Transverse colon (tissue), 4 donors: ENCODE data around the gene ALG6. TPM values are rescaled to one million over a fixed set of nuclear protein-coding genes. Genes with fewer than 3 reads are reported as not detected.

Source experiments
- DNase-seq: peaks from one replicate; pipeline ENCODE4 v3.0.0-alpha.2; 2019
- H3K27ac ChIP-seq, 4 donors: fragments of 200-600 bp; sonication (generic); 2 replicates each; pipeline ENCODE4 v1.5.1; 2016 to 2018; ENCODE audit warnings: inconsistent platforms in 4 of 4
- H3K27me3 ChIP-seq: fragments of 200-600 bp; sonication (generic); 2 replicates; pipeline ENCODE4 v1.5.1; 2017; ENCODE audit warnings: inconsistent platforms
- H3K36me3 ChIP-seq, 4 donors: fragments of 200-600 bp; sonication (generic); 2 replicates each; pipeline ENCODE4 v1.5.1; 2017 to 2019; ENCODE audit warnings: inconsistent platforms in 4 of 4
- H3K4me1 ChIP-seq, 4 donors: fragments of 200-600 bp; sonication (generic); 2 replicates each; pipeline ENCODE4 v1.5.1; 2017 to 2020; ENCODE audit warnings: inconsistent platforms in 4 of 4
- H3K4me3 ChIP-seq, 4 donors: fragments of 200-600 bp; sonication (generic); 1 replicate in 1 of 4; 2 replicates in 3 of 4; pipeline versions ENCODE4 v1.5.1 to v1.6.1; 2017 to 2019; ENCODE audit warnings: inconsistent platforms in 4 of 4
- H3K9me3 ChIP-seq, 2 donors: fragments of 200-600 bp; sonication (generic); 2 replicates each; pipeline ENCODE4 v1.5.1; 2017 to 2019; ENCODE audit warnings: inconsistent platforms in 2 of 2
- EP300 ChIP-seq: sonication (generic); formaldehyde crosslinking; IDR thresholded peaks from one replicate; pipeline ENCODE4 v1.6.1; 2017; ENCODE audit warnings: antibody characterized with exemption, low read depth
- POLR2A ChIP-seq: fragments of 450-650 bp; IDR thresholded peaks from one replicate; pipeline ENCODE4 v1.6.1; 2016; ENCODE audit warnings: antibody characterized with exemption, mild to moderate bottlenecking, moderate library complexity
- POLR2AphosphoS5 ChIP-seq, 3 donors: sonication (generic); formaldehyde crosslinking; IDR thresholded peaks; one replicate each; pipeline ENCODE4 v1.6.1; 2016; ENCODE audit warnings: antibody characterized with exemption in 3 of 3
- WGBS, 2 donors: methylation state at CpG; one replicate each; pipeline ENCODE4 v1.1.5; 2018; ENCODE audit warnings: low coverage in 1 of 2; 5-methylcytosine and 5-hydroxymethylcytosine counted together
- in situ Hi-C, 4 donors: fragments of 200-750 bp; cut with MboI; loops; one replicate each; pipeline versions ENCODE4 v1.15.0 to v1.15.1; 2017; ENCODE audit warnings: low sequenced_read_pairs in 3 of 4, low pct_ligation_motif_present in 1 of 4, low pct_unique_long_range_greater_than_20kb in 1 of 4
- intact Hi-C: fragments of 100-400 bp; cut with DNase I; formaldehyde crosslinking; loops from one replicate; pipeline ENCODE4 v1.15.1; 2023; ENCODE audit warnings: low total_unique reads
- total RNA-seq, 4 donors: library from RNA; depleted of rRNA; stranded (reverse); fragments of >200 nt; gene quantifications; one replicate each; pipeline ENCODE4 v1.1.0, GENCODE V29; 2016
- TF ChIP-seq, protein P1 (sequence below), 5 experiments: fragments of 200-600 bp in 3 of 5; fragments of 450-650 bp in 2 of 5; sonication (generic) in 3 of 5; IDR thresholded peaks; 1 replicate in 2 of 5; 2 replicates in 3 of 5; pipeline ENCODE4 v1.5.1; 2016 to 2017; ENCODE audit warnings: antibody characterized with exemption in 5 of 5, inconsistent platforms in 3 of 5, mild to moderate bottlenecking in 2 of 5, moderate library complexity in 1 of 5

The ALG6 gene
- 10 to 100 TPM in 2 of 4 donors, 1 to 10 TPM in 1, under 1 TPM in 1; 0.60 to 20.0 (median 9.3) TPM for total RNA-seq

DNA sequence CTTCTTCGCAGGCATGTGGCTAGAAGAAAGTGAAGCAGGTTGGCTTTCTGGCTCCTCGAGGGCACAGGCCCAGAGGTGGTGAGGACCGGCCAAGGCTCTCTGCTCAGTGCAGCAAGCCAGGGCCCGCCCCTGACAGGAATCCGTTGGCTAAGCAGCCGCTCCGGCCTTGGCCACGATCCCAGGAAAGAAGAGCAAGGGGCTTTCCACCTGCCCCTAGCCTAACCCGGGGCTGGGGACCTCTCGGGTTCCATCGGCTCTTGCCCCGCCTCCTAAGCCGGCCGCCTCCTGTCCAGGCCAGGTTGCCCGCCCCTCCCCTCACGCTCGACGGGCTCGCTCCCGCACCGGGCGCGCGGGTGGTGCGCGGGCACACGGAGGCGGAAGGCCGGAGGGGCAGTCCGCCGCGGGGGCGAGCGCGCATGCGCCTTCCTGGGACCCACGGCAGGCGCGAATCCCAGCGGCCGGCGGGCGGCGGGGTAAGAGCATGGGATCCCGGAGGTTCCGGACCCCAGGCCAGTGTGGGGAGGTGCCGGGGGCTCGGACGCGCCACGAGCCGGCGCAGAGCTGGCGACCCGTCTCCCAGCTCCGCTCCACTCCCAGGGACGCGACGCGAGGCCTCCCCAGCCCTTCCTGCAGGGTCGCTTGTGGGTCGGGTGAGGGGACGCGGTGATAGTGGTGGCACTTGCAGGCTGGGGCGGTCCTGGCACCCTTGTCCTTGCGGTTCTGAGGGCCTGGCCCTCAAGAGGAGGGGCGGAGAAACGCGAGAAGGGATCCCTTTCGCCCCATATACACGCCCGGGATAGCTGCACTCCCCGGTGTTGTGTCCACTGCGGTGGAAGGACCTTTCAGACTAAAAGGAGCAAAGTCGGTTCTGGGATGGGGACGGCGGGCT lies at the start of gene ALG6:
Gene ALG6, plus strand, starts transcription at position 413 of the 889 bp plus-strand sequence. CDS start 3,351 bp downstream, outside the sequence.
- intact Hi-C loops = no loop called here
- in situ Hi-C loops = no loop called here

DNA sequence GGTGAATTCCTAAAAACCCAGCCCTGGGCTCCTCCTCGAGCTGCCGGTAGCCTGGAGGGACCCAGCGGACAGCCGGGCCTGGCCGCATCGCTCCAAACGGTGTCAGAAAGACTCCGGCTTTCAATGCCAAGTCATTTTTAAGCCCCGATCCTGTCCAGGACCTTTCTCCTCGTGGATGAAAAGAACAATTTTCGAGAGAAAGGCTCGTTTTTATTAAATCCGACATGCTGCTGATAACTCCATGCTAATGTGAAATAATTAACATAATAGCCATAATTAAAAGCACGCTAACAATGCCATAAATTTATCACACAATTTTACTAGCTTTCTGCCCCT lies 49.6 kb upstream of the ALG6 start:
- in situ Hi-C loops = no loop called here
- H3K27me3 ChIP-seq = peaks cover 99% of the 10 kb centered on the region
- no peaks in the 10 kb centered on the region for H3K36me3 ChIP-seq
- H3K27ac ChIP-seq = no peak overlapping the region
- WGBS, 2 donors = 8 to 12% methylated on average over 5 to 14 of the region's 14 CpGs
- DNase-seq = no peak
- H3K9me3 ChIP-seq = no peaks in the 10 kb centered on the region
- H3K4me1 ChIP-seq = peaks cover 0 to 42% (median 27%) of the 10 kb centered on the region in 4 donors
- H3K4me3 ChIP-seq = peak overlapping the region in 2 of 4 donors; percentile 41 to 61
- intact Hi-C loops = no loop called here
- no peak for TF ChIP-seq POLR2AphosphoS5 (IDR thresholded peaks at IDR 0.05)
- TF ChIP-seq EP300 = no peak
- TF ChIP-seq POLR2A = no peak
- TF ChIP-seq, protein P1, sequence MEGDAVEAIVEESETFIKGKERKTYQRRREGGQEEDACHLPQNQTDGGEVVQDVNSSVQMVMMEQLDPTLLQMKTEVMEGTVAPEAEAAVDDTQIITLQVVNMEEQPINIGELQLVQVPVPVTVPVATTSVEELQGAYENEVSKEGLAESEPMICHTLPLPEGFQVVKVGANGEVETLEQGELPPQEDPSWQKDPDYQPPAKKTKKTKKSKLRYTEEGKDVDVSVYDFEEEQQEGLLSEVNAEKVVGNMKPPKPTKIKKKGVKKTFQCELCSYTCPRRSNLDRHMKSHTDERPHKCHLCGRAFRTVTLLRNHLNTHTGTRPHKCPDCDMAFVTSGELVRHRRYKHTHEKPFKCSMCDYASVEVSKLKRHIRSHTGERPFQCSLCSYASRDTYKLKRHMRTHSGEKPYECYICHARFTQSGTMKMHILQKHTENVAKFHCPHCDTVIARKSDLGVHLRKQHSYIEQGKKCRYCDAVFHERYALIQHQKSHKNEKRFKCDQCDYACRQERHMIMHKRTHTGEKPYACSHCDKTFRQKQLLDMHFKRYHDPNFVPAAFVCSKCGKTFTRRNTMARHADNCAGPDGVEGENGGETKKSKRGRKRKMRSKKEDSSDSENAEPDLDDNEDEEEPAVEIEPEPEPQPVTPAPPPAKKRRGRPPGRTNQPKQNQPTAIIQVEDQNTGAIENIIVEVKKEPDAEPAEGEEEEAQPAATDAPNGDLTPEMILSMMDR (IDR thresholded peaks at IDR 0.05) = no peak

More for the DNA sequence above, at the start of gene ALG6:
- no peaks in the 10 kb centered on the region for H3K36me3 ChIP-seq
- DNase-seq = peak; percentile 95
- H3K4me1 ChIP-seq = peaks cover 0 to 11% (median 8%) of the 10 kb centered on the region in 4 donors
- peak within 1 kb of the TSS; percentile 67 to 77 (median 71) for H3K4me3 ChIP-seq
- TF ChIP-seq POLR2AphosphoS5 (IDR thresholded peaks at IDR 0.05) = peak; percentile 50 to 81 (median 57)
- TF ChIP-seq POLR2A = peak; percentile 68
- no peak for TF ChIP-seq EP300
- TF ChIP-seq, protein P1 (IDR thresholded peaks at IDR 0.05) = no peak
- no peaks in the 10 kb centered on the region for H3K9me3 ChIP-seq
- H3K27me3 ChIP-seq = no peaks in the 10 kb centered on the region
- WGBS, 2 donors = 1% methylated on average over 59 of the region's 77 CpGs; no CpG with 5 or more reads in 1 of the 2 donors
- peak within 1 kb of the TSS; percentile 80 to 90 (median 86) for H3K27ac ChIP-seq

GRCh38 chr1:63318201-63318979 lies 49.0 kb upstream of the ALG6 start:
- in situ Hi-C loops = no loop called here
- intact Hi-C loops = no loop called here
- H3K36me3 ChIP-seq = no peaks in the 10 kb centered on the region
- WGBS, 2 donors = 13 to 38% methylated on average over 9 to 28 of the region's 28 CpGs
- no peak overlapping the region for H3K4me3 ChIP-seq
- TF ChIP-seq EP300 (no peak), POLR2AphosphoS5 (IDR thresholded peaks at IDR 0.05) (no peak), POLR2A (no peak)
- TF ChIP-seq, protein P1 (IDR thresholded peaks at IDR 0.05) = no peak
- peaks cover 100% of the 10 kb centered on the region for H3K27me3 ChIP-seq
- H3K9me3 ChIP-seq = no peaks in the 10 kb centered on the region
- no peak for DNase-seq
- H3K27ac ChIP-seq = no peak overlapping the region
- H3K4me1 ChIP-seq = peaks cover 0 to 48% (median 32%) of the 10 kb centered on the region in 4 donors
